ENCODE measurements around the gene EIPR1. TPM values are rescaled to one million over a fixed set of nuclear protein-coding genes. Genes with fewer than 3 reads are reported as not detected.
"Not testable (repeated sequence)": the region's sequence is repeated elsewhere in the genome, so short reads cannot be mapped to it uniquely, and the experiment has no call there.

The EIPR1 gene
- total and polyA plus RNA-seq, 2 of the 13 experiments (the other 11 are each of a cell fraction or from before 2014, with no cell fraction given): 70.0 to 96.3 TPM

DNA sequence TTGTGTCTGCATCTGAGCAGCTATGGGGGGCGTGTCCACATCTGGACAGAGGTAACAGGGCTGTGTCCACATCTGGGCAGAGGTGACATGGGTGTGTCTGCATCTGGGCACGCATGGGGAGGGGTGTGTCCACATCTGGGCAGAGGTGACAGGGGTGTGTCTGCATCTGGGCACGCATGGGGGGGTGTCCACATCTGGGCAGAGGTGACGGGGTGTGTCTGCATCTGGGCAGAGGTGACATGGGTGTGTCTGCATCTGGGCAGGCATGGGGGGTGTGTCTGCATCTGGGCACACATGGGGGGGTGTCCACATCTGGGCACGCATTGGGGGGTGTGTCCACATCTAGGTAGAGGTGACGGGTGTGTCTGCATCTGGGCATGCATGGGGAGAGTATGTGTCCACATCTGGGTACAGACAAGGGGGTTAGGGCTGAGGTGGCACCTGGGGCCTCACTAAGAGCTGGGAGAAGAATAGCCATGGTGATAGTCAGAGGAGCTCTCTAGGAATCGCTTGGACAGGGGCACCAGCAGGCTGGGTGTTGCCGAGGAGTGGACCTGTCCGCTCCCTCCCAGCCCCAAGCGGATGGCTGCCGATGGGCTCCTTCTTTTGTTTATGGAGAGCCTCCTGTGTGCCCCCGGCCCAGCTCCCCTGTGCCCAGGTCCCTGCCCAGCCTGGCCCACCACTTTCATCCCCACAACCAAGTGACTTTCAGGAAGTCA is 177.8 kb downstream of the EIPR1 start (continued):
- TF ChIP-seq, protein P1, sequence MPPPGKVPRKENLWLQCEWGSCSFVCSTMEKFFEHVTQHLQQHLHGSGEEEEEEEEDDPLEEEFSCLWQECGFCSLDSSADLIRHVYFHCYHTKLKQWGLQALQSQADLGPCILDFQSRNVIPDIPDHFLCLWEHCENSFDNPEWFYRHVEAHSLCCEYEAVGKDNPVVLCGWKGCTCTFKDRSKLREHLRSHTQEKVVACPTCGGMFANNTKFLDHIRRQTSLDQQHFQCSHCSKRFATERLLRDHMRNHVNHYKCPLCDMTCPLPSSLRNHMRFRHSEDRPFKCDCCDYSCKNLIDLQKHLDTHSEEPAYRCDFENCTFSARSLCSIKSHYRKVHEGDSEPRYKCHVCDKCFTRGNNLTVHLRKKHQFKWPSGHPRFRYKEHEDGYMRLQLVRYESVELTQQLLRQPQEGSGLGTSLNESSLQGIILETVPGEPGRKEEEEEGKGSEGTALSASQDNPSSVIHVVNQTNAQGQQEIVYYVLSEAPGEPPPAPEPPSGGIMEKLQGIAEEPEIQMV (CRISPR knock-in tag; IDR thresholded peaks at IDR 0.05; ENCODE audit: low read depth): no peak
- TF ChIP-seq ZNF607 (CRISPR knock-in tag; IDR thresholded peaks at IDR 0.05; ENCODE audit: borderline replicate concordance) (no peak), ARNT2 (CRISPR knock-in tag; IDR thresholded peaks at IDR 0.05; ENCODE audit: low read depth) (no peak), ZMYM2 (CRISPR knock-in tag; IDR thresholded peaks at IDR 0.05) (no peak), TSC22D2 (CRISPR knock-in tag; IDR thresholded peaks at IDR 0.05; ENCODE audit: borderline replicate concordance) (no peak)

GRCh38 chr2:3198671-3199192 is 178.9 kb downstream of the EIPR1 start:
- H2AFZ ChIP-seq (ENCODE audit: low read length); H3K27ac ChIP-seq (ENCODE audit: extremely low read length, insufficient read depth, low read length); FAIRE-seq; ATAC-seq; H3K4me3 ChIP-seq (replicated peaks in 1 of 3; ENCODE audit: insufficient read depth in 1 of 3, low read depth in 2 of 3, low read length in 3 of 3); POLR2A ChIA-PET; H3K9ac ChIP-seq (ENCODE audit: insufficient read depth, low read depth, low read length); H3K9me3 ChIP-seq (ENCODE audit: low read length); H3K79me2 ChIP-seq (ENCODE audit: insufficient read depth, low read length); H3K4me2 ChIP-seq (ENCODE audit: low read depth, low read length); DNase-seq (ENCODE audit: low spot score); H4K20me1 ChIP-seq (ENCODE audit: insufficient read depth, low read length); H3K4me1 ChIP-seq (ENCODE audit: insufficient read depth, low read length); H3K27me3 ChIP-seq (ENCODE audit: control insufficient read depth in 1 of 2, insufficient read depth in 2 of 2, low read length in 2 of 2); in situ Hi-C loops (cut with HindIII; ENCODE audit: extremely low pct_ligation_motif_present, low pct_unique_long_range_greater_than_20kb); CTCF ChIA-PET (ENCODE audit: low intra/inter-chr PET ratio, low total read pairs); BruUV-seq (replicated peaks): not testable (repeated sequence)
- H3K36me3 ChIP-seq (replicated peaks in 1 of 2; ENCODE audit: control insufficient read depth in 1 of 2, insufficient read depth in 2 of 2, low read length in 2 of 2): peaks cover 8 to 35% of the 10 kb centered on the region in 2 experiments
- TF ChIP-seq ESRRA (CRISPR knock-in tag; IDR thresholded peaks at IDR 0.05; ENCODE audit: low read depth): peak; percentile 61; the same call in 1 of the 2 replicates
- intact Hi-C loops (cut with micrococcal nuclease; ENCODE audit: unreplicated experiment): loop anchor here (1.0 kb wide), 1 partner anchor 105 kb away; no protein-coding TSS in a partner anchor
- 84% methylated on average over 9 of the region's 10 CpGs for WGBS (ENCODE audit: low lambda C conversion rate)

Measured in HepG2 (cell line).